WERI-Rb-1 (cell line): ENCODE data around the gene DPEP1.

ENCODE experiments used
- DNase-seq: peaks from one replicate; pipeline ENCODE4 v3.0.0-alpha.2; 2020
- H3K27ac ChIP-seq: fragments of 250-450 bp; sonication (Bioruptor Pico); 2 replicates; pipeline ENCODE4 v1.5.1; 2020; ENCODE audit warnings: mild to moderate bottlenecking, moderate library complexity
- H3K27me3 ChIP-seq: fragments of 250-450 bp; sonication (Bioruptor Pico); 2 replicates; pipeline ENCODE4 v1.5.1; 2021; ENCODE audit warnings: mild to moderate bottlenecking, low read depth, moderate library complexity; ENCODE audit not compliant: insufficient read depth, severe bottlenecking
- H3K36me3 ChIP-seq: fragments of 250-450 bp; sonication (Bioruptor Pico); 2 replicates; pipeline ENCODE4 v1.5.1; 2020; ENCODE audit warnings: mild to moderate bottlenecking, moderate library complexity
- H3K4me3 ChIP-seq: 2 replicates; pipeline ENCODE4 v1.5.1; 2011; ENCODE audit warnings: low read depth, mild to moderate bottlenecking, control low read depth, low read length
- H3K9me3 ChIP-seq: fragments of 250-450 bp; sonication (Bioruptor Pico); 2 replicates; pipeline ENCODE4 v1.5.1; 2021; ENCODE audit warnings: mild to moderate bottlenecking, moderate library complexity; ENCODE audit not compliant: severe bottlenecking
- TF ChIP-seq, protein P1 (sequence below): IDR thresholded peaks from 2 replicates; pipeline ENCODE4 v1.5.1; 2011; ENCODE audit warnings: low read depth, mild to moderate bottlenecking, control low read depth, inconsistent platforms, low read length

Gene DPEP1

DNA sequence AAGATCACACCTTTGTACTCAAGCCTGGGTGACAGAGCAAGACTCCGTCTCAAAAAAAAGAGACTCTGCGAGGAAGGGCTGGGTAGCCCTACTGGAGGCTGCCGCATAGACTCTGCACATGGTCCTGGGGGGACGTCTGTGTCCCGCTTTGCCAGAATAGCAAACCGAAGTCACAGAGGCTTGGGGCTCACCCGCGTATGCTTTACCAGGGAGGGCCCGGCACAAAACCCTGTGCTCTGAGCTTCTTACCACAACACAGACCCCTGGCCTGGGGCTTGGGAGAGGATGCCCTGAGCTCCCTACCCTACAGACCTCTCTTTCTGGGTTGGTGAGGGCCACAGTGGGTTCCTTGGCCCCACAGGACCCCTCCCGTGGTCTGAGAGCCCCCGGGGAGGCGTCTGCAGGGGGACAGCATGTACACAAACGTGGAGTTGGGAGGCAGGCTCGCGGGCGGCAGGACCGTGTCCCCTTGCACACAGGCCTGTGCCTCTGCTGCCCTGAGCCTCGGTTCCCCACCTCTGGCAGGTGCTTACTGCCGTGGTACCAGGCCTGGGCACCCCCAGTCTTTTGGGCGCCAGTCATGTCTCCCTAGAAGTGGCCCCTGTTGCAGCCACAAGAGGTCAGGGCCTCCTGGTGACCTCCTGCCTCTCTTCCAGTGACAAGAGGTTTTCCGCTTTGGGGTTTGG lies 24.1 kb upstream of the DPEP1 start:
- no peak overlapping the region for H3K4me3 ChIP-seq
- H3K36me3 ChIP-seq: no peaks in the 10 kb centered on the region
- H3K27ac ChIP-seq: no peak overlapping the region
- DNase-seq: no peak
- H3K9me3 ChIP-seq: no peaks in the 10 kb centered on the region
- TF ChIP-seq, protein P1, sequence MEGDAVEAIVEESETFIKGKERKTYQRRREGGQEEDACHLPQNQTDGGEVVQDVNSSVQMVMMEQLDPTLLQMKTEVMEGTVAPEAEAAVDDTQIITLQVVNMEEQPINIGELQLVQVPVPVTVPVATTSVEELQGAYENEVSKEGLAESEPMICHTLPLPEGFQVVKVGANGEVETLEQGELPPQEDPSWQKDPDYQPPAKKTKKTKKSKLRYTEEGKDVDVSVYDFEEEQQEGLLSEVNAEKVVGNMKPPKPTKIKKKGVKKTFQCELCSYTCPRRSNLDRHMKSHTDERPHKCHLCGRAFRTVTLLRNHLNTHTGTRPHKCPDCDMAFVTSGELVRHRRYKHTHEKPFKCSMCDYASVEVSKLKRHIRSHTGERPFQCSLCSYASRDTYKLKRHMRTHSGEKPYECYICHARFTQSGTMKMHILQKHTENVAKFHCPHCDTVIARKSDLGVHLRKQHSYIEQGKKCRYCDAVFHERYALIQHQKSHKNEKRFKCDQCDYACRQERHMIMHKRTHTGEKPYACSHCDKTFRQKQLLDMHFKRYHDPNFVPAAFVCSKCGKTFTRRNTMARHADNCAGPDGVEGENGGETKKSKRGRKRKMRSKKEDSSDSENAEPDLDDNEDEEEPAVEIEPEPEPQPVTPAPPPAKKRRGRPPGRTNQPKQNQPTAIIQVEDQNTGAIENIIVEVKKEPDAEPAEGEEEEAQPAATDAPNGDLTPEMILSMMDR: no peak
- H3K27me3 ChIP-seq: no peaks in the 10 kb centered on the region

DNA sequence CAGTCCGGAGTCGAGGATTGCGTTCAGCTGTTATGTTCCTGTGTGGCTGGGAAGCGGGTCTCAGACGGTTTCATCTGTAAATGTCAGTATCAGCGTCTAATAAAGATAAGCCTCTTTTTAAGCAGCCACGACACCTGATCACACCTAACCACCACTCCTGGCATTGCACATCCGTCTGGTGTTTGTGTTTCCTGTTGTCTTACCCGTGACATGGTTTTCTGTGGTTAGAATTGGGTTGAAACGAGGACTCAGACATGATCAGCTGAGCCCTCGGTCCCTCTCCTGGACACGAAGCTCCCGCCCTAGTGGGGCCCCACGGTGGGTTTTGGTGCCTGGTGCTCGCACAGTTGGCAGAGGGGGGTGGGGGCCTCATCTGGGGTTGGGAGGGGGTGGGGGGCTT lies 19.6 kb upstream of the DPEP1 start:
- H3K4me3 ChIP-seq: no peak overlapping the region
- TF ChIP-seq, protein P1: no peak
- H3K27me3 ChIP-seq: no peaks in the 10 kb centered on the region
- H3K36me3 ChIP-seq: no peaks in the 10 kb centered on the region
- DNase-seq: no peak
- H3K27ac ChIP-seq: no peak overlapping the region
- H3K9me3 ChIP-seq: no peaks in the 10 kb centered on the region

DNA sequence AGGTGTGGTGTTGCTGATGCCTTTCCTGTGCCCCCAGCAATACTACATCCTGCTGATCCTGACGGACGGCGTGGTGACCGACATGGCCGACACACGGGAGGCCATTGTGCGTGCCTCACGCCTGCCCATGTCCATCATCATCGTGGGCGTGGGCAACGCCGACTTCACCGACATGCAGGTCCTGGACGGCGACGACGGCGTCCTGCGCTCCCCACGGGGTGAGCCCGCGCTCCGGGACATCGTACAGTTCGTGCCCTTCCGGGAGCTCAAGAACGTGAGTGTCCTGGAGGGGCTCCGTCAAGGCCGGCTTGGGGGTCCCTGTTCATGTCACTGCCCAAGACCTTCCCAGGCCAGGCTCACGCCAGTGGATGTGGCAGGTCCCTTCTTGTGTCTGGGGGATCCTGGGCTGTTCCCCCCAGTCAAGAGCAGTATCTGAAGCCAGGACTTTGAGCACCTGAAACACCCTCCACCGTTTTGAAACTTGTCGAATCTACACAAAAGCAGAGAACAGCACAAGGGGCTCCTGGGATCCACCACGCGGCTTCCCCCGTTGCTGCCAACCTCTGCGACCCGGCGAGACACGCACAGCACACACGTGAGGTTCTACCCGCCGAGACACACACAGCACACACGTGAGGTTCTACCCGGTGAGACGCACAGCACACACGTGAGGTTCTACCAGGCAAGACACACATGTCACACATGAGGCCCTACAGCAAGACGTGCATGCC lies 17.9 kb upstream of the DPEP1 start:
- Histone ChIP-seq H3K36me3 (no peaks in the 10 kb centered on the region), H3K9me3 (no peaks in the 10 kb centered on the region), H3K27me3 (no peaks in the 10 kb centered on the region), H3K27ac (no peak overlapping the region), H3K4me3 (no peak overlapping the region)
- TF ChIP-seq, protein P1: no peak
- DNase-seq: no peak

DNA sequence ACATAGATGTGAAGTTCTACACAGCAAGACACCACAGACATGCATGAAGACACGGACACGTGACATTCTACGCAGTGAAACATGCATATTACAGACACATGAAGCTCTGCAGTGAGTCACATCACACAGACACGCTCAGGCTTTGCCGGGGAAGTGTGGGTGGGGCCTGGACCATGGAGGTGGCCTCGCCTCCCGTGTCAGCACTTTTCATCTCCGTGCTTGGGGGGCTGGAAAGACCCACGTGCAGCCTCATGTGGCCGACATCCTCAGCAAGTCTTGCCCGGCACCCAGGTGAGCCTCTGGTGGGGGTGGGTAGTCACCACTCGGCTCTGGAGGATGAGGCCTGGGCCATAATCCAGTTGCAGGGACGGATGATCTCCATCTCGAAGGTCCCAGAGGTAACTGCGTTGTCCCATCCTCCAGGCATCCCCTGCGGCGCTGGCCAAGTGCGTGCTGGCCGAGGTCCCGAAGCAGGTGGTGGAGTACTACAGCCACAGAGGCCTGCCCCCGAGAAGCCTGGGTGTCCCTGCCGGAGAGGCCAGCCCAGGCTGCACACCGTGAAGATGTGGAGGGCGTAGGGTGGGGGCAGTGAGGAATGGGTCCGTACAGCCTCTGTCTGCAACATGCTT lies 17.3 kb upstream of the DPEP1 start:
- Histone ChIP-seq H3K27ac (no peak overlapping the region), H3K27me3 (no peaks in the 10 kb centered on the region), H3K9me3 (no peaks in the 10 kb centered on the region), H3K36me3 (no peaks in the 10 kb centered on the region), H3K4me3 (no peak overlapping the region)
- TF ChIP-seq, protein P1: no peak
- no peak for DNase-seq

DNA sequence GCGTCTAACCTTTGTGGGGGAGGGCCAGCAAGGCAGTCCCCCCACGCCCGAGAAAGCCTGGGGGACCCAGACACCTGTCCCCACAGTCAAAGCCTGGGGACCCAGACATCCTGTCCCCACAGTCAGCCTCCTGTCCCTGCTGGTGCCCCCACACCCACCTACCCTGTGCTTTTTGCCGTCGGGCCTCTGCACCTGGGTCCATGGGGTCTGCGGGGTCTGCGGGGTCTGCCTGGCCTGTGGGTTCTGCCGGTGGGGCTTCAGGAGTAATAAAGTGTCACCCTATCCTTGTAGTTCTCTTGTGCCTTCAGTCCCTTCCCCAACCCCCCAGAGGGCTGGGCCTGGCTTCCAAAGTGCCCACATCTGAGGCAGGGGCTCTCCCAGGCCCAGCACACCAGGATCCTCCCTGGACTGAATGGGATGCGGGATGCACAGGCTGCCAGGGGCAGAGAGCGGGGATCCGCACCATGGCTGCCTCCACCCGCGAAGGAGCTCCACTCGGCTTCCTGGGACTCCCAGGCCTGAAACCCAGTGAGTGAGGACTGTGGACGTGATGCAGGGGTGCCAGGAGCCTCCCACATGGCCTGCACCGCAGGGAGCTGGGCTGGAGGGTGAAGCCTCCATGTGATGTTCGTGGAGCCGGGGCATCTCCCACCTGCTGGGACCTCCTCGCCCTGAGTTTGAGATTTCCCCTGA lies 16.3 kb upstream of the DPEP1 start:
- TF ChIP-seq, protein P1: no peak
- Histone ChIP-seq H3K27me3 (no peaks in the 10 kb centered on the region), H3K27ac (peak overlapping the region; percentile 69), H3K36me3 (no peaks in the 10 kb centered on the region), H3K9me3 (no peaks in the 10 kb centered on the region), H3K4me3 (no peak overlapping the region)
- DNase-seq: no peak
